Measurements from ENCODE around the gene FAM241A.
A peak's percentile ranks its signal among the peaks of the same experiment; 100 is the strongest.
"Not testable (repeated sequence)": the region's sequence is repeated elsewhere in the genome, so short reads cannot be mapped to it uniquely, and the experiment has no call there.

FAM241A gene

DNA sequence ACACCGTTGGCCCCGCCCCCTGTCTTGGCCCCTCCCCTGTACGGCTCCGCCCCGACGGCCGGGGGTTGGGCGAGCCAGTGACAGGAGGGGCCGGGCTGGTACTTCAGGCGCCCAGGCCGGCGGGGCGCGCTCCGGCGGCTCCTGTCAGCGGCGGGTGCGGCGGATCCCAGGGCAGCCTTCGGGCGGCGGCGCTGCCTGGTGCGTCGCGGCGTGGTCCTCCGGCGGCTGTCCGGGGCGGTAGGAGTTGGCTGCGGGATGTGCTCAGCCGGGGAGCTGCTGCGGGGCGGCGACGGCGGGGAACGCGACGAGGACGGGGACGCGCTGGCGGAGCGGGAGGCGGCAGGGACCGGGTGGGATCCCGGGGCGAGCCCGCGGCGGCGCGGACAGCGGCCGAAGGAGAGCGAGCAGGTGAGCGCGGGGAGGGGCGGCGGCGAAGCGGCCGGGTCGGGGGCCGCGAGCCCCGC is at the start of gene FAM241A:
FAM241A (plus strand) TSS at position 129 of the 464 bp plus-strand sequence; CDS start at position 256, 127 bp downstream.
- peak; percentile 88 for DNase-seq (ENCODE audit: low read depth)

DNA sequence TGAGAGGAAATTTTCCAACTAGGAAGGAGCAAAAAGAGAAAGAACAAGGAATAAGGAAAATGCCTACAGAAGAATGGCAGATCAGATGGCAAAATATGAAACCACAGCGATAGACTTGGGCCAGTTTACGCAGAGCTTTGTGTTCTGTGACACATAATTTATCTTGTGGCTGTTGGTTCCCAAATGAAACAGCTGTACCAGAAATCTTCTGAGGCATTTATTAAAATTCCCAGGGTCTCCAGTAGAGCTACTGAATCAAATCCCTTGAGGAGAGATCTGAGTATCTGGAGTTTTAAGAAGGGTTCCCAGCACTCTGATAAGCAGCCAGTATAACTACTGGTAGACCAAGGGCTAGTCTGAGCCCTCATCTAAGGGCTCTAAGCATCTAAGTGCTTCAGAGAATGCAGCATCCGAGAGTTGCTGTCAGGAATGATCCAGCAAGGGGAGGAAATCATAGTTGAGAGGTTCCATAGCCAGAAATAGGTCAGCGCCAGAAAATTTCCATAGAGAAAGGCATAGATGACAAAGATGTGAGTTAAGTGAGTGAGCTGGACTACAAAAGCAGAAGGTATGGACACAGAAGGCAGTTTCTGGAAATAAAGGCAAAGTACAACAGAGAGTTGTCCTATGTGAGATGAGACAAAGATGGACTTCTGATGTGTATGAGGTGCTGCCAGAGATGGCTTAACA is 46.3 kb upstream of the FAM241A start:
- DNase-seq (ENCODE audit: low read depth), result no peak

- no peak for DNase-seq (ENCODE audit: low read depth)
Observed at GRCh38 chr4:112099701-112100297, 45.5 kb upstream of the FAM241A start.

DNA sequence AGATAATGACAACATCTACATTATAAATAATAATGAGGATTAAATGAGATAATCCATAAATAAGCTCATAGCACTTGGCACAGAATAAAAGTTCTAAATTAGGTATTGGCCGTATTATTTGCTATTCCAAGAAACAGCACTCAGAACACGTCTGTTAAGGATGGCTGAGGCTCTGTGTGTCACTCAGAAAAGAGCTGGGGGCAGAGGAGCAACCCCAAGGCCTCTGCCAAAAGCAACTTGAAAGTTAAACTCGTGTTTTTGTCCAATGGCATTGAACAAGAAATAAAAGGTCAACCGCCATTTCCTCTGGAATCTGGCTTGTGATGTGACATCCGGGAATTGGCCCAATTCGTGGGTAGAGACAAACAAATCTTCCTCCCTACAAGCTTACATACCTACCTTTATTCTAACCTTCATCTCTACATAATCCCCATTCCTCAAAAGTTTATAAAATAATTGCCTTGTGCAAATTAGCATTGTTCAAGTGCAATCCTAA is 42.3 kb upstream of the FAM241A start:
- no peak for DNase-seq (ENCODE audit: low read depth)

GRCh38 chr4:112105201-112105969 is 39.9 kb upstream of the FAM241A start:
- no peak for DNase-seq (ENCODE audit: low read depth)

DNA sequence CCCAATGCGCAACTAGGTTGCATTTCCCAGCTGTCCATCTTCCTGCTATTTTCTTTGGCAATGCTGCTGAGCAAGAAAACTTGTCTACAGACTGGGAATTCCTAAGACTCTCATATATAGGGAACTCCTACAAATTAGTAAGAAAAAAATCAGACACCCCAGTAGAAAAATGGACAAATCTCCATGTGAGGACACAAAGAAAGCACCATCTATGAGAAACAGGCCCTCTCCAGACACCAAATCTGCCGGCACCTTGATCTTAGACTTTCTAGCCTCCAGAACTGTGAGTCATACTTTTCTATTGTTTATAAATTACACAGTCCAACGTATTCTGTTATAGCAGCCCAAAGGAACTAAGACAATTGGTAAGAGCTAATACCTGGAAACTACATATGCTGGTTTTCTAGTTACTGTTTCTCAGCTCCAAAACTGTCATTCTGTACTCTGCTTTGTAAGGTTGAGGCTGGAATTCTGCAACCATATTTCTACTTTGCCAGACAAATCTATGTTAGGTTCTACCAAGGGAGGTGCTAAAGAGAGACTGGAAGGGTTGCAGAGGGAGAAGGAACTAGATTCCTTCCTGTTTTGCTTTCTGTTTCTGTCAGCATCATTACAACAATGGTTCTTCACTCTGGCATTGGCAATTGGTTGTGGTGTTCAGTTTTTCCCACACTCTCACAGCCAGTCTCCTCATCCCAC is 35.7 kb upstream of the FAM241A start:
- no peak for DNase-seq (ENCODE audit: low read depth)

DNA sequence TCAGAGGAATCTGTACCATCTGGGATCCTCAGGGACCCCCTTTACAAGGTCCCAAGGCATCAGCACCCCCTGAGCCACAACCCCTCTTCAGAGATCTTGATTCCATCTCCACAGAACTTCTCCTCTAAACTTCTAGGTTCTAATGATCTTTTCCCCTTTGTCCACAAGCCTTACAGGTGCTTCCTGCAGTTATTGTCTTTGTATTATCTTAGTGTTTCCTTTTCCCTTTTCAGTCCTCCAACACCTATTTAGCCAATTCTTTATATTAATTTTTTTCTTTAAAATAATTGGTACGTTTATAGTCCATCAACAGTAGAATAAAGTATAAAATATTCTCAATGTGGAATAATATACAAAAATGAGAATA is 35.2 kb upstream of the FAM241A start:
- no peak for DNase-seq (ENCODE audit: low read depth)

DNA sequence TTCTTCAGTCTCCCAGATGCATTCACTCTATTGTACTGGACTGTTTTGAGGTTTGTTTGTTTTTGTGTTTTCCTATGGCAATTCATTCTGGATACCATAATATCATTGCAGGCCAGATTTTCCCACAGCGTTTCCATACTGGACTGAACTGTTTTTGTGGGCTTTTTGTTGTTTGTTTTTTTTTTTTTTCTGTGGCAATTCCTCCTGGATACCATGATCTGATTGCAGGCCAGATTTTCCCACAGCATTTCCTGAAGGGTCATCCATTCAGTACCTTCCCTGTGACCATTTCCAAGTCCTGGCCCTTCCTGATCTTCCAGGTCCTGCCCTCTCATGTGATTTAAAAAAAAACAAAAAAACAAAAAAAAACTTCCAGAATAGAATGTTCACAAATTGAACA is 33.9 kb upstream of the FAM241A start:
- DNase-seq (ENCODE audit: low read depth), result no peak

GRCh38 chr4:112112095-112112494 is 33.2 kb upstream of the FAM241A start:
- DNase-seq (ENCODE audit: low read depth), result not testable (repeated sequence)

DNA sequence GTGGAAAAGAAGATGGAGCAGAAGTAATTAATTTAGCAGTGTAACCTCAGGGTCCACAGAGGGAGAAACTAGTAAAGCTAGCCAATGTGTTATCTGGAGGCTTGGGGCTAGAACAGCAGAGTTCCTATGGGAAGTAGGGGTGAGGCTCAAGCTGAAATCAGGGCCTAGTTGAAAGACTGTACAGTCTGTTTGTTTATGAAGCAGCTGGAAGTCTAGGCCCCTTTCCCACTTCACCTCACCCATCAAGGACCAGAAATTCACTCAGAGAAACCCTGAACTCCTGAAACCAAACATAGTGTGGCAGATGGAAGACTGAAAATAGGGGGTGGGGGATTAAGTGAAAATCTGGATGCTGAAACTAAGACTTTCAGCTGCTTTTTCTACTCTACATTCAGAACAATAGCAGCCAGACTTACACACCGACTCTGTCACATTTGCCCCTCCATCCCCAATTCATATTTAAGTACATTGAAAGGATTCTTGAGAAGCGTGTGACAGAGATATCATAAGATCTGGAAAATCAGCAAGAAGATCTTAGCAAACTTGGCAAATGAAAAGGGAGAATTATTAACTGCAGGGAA is 32.6 kb upstream of the FAM241A start:
- DNase-seq (ENCODE audit: low read depth), result no peak

- DNase-seq (ENCODE audit: low read depth), result no peak
Observed at GRCh38 chr4:112113864-112114263, 31.4 kb upstream of the FAM241A start.

- no peak for DNase-seq (ENCODE audit: low read depth)
Observed at GRCh38 chr4:112114452-112114851, 30.8 kb upstream of the FAM241A start.

GRCh38 chr4:112118742-112119352 is 26.4 kb upstream of the FAM241A start:
- DNase-seq (ENCODE audit: low read depth), result no peak

GRCh38 chr4:112119353-112119783 is 25.9 kb upstream of the FAM241A start:
- no peak for DNase-seq (ENCODE audit: low read depth)

- no peak for DNase-seq (ENCODE audit: low read depth)
Observed at GRCh38 chr4:112120021-112120420, 25.2 kb upstream of the FAM241A start.

DNA sequence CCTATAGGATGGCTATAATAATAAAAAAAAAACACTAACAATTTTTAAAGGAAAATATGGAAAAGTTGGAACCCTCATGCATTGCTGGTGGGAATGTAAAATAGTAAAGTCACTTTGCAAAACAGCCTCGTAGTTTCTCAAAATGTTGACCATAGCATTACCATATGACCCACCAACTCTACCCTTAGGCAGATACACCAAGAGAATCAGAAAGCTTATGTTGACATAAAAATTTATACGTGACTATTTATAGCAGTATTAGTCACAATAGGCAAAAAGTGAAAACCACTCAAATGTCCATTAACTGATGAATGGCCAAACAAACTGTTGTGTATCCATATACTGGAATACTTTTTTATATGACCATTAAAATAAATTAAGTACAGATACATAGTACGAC is 19.8 kb upstream of the FAM241A start:
- no peak for DNase-seq (ENCODE audit: low read depth)

- no peak for DNase-seq (ENCODE audit: low read depth)
Observed at GRCh38 chr4:112127048-112127637, 18.1 kb upstream of the FAM241A start.

GRCh38 chr4:112127803-112128202 is 17.5 kb upstream of the FAM241A start:
- DNase-seq (ENCODE audit: low read depth), result no peak

- DNase-seq (ENCODE audit: low read depth), result no peak
Observed at GRCh38 chr4:112128452-112128851, 16.8 kb upstream of the FAM241A start.

DNA sequence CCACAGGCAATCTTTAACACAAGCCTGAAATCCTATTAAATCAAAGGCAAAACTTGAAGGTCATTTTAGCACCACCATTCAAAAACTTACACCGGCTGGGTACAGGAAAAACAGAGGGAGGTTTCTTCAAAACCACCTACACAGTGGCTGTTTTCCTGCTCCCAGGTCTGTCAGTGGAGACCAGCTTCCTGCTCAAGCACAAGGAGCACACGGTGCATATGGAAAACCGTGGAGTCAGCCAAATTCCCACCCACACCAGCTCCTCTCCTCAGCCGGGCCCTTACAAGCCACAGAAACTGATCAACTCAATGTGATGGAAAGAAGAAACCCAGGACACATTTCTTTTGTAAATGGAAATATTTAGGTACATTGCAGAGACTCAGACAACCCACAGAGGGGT is 14.3 kb upstream of the FAM241A start:
- no peak for DNase-seq (ENCODE audit: low read depth)

DNA sequence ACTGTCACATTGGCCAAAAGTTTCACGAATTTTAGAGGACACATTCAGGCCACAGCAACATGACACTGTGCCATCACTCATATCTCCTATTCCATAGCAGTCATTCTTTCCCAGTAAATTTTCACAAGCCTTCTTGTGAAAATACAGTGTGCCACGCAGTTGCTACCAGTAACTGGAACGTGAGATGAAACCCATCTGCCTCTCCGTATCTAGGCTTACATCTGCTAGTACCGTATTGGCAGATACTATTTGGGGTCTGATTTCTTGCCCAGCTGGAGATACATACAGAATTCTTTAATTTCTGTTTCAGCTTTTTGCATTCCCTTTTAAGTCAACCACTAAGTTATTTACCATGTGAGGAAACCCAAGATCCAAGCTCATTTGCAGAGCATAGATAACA is 8.7 kb upstream of the FAM241A start:
- no peak for DNase-seq (ENCODE audit: low read depth)
